Right forelimb (tissue), 1 donor: ENCODE results near the gene HCAR1.
"Not testable (repeated sequence)": the region's sequence is repeated elsewhere in the genome, so short reads cannot be mapped to it uniquely, and the experiment has no call there.

Source experiments
- DNase-seq: peaks from one replicate; pipeline ENCODE4 v3.0.0-alpha.2; 2018

Gene HCAR1, protein sequence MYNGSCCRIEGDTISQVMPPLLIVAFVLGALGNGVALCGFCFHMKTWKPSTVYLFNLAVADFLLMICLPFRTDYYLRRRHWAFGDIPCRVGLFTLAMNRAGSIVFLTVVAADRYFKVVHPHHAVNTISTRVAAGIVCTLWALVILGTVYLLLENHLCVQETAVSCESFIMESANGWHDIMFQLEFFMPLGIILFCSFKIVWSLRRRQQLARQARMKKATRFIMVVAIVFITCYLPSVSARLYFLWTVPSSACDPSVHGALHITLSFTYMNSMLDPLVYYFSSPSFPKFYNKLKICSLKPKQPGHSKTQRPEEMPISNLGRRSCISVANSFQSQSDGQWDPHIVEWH

DNA sequence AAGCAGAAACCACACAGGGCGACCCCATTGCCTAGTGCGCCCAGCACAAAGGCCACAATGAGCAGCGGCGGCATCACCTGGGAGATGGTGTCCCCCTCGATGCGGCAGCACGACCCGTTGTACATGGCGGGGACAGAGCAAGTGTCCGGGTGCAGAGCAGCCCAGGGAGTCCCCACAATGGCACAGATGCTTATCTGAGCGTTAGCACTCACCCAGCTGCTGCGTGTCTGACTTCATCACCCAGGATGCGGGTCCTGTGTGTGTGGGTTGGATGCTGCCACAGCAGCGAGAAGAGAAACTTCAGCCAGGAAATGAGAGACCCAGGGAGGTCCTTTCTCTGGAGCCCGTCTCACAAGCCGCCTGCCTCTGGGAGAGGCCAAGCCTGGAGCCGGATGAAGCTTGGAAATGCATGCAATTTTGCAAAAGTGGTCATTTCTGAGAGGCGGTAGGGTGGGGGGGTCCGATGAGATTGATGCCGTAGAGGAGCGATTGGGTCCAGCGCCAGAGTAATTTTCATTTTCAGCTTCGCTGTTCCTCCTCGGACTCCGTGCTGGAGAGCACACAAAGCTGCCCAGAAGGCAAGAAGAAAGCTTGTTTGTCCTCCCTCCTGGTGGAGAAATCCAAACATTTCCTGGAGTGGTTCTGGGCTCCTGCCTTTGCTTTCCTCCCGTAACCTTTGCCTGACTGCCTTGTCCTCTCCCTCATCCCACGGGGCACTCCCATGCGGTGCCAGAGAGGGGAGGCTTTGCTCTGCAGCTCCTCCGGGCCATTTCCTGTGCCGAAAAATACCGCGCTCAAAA lies at the start of gene HCAR1:
TSS of gene HCAR1 (minus strand) at position 630 of the 800 bp plus-strand sequence. CDS start at position 125, 505 bp downstream.
- peak; percentile 46 for DNase-seq

DNA sequence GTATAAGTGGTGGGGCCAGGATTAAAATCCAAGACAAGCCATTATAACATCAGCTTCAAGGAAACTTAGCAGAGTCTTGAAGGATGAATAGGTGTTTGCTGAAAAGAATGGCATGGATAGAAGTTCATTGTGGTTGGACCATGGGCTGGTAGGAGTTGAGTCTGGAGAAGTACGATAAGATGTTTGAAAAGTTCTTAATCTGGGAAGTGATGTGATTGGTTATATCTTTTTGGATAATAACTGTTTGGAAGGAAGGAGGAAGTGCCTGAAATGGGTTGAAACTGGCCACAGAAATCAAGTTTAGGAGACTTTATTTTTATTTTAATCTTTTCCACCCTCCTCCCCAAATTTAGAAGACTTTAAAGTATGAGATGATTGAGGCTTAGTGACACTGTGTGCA lies 26.9 kb upstream of the HCAR1 start:
- no peak for DNase-seq

DNA sequence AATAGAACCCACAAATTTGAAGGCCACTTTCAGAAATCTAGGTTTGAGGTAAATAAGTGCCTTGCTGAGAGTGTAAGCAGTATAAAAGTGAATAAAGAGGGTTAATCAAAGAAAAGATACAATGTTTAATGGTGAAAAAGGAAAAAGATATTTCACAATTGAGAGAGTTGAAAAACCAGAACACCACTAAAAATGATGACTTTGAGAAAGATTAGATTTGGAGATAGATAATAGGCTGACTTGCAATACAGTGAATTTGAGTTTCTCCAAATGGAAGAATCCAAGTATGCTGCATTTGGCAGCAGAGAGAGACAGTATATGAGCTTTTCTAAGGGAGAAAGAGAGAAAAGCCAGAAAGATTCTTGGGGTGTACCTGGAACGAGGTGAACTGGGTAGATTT lies 24.1 kb upstream of the HCAR1 start:
- DNase-seq: no peak

DNA sequence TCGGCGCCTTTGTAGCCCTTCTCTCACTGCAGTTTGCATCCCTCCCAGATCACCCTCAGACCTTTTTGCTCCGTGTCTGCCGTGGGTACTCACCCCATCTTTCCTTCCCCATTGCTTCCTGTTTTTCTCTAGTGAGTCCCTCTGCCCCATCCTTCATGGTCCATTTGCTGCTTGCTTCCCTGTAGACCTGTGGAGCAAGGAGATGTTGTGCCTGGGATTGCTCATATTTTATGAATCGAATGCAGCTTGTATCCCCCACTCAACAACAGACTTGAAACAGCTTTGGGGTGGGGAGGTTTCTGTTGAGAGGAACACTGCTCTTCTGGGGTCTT lies 22.6 kb upstream of the HCAR1 start:
- no peak for DNase-seq

DNA sequence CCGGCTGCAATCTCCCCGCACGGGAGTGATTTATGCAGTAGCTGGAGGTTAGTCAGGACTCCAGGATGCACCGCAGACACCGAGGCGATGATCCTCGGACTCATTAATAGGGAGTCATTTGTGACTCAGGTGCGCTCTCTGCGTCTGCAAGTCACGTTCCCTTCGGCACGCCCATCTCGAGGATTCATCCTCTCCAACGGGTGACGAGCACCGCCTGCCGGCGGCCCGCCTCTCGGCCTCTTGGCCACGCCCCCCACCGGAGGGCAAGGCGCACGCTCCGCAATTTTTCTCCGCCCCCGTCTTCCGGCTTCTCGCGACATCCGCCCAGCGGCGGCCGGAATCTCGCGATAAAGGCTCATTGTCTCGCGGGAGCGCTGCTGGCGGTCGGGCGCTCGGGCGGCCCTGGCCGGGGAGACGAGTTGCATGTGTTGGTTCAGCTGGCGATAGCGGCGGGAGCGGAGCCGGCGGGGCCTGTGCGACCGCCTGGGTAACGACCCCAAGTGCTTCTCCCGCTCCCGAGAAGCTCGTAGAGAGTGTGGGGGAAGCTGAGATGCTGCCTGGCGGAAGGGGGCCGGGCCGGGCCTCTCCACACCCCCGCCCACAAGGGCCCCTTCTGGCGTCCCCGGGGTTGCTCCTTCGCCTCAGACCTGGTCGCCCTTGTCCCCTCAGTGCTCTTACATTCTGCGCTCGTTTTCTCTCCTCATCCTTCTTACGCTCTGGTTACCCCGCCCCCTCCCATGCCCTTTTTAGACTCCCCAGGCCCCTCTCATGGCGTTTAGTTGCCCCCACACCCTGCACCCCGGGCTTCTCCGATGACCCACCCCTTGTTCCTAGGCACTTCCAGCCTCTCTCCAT lies 22.0 kb upstream of the HCAR1 start, which contains the start of gene DENR:
TSS of gene DENR (plus strand) at position 361 of the 855 bp plus-strand sequence. CDS start 878 bp downstream, outside the sequence.
- peak; percentile 99 for DNase-seq

DNA sequence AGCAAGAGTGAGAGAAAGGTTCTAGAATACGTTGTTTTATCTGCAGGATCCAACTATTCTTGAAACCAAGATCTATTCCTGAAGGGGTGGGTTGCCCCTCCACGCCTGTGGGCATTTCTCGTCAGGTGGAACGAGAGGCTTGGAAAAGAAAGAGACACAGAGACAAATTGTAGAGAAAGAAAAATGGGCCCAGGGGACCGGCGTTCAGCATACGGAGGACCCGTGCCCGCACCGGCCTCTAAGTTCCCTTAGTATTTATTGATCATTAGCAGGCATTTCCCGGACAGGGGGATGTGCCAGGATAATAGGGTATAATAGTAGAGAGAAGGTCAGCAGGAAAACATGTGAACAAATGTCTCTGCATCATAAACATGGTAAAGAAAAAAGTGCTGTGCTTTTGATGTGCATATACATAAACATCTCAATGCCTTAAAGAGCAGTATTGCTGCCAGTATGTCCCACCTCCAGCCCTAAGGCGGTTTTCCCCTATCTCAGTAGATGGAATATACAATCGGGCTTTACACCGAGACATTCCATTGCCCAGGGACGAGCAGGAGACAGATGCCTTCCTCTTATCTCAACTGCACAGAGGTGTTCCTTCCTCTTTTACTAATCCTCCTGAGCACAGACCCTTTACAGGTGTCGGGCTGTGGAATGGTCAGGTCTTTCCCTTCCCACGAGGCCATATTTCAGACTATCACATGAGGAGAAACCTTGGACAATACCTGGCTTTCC lies 20.3 kb upstream of the HCAR1 start:
- DNase-seq: not testable (repeated sequence)

DNA sequence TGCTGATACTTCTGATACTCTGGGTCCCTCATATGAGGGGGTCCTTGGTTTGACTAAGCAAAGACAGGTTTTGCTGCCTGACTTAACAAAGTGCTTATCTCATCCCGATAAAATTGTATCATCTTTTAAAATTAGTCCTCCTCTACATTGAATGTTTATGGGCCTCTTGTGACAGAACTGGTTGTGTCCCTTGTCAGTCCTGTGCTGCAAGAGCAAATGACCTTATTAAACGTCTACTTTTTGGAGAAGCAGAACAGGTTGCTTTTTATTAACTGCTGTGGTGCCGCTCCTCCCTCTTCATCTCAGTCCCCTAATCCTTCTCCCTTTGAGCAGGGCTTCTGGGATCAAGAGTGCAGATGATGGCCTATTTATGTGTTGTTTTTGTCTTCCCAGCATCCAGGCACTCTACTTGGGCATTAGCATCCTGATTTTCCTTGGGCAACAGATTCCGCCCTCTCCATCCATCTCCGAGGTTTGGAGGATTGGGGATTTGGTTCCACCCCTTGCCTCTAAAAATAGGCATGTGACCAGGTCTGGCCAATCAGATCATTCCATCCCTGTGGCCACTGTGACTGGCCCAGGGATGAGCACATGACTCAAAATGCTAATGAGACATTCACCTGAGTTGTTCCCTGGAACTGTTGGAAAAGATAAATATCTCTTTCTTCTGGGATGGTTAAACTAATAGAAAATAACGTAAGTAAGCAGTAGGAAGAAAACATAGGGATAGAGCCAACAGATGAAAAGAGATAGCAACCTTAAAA lies 19.1 kb upstream of the HCAR1 start:
- no peak for DNase-seq

DNA sequence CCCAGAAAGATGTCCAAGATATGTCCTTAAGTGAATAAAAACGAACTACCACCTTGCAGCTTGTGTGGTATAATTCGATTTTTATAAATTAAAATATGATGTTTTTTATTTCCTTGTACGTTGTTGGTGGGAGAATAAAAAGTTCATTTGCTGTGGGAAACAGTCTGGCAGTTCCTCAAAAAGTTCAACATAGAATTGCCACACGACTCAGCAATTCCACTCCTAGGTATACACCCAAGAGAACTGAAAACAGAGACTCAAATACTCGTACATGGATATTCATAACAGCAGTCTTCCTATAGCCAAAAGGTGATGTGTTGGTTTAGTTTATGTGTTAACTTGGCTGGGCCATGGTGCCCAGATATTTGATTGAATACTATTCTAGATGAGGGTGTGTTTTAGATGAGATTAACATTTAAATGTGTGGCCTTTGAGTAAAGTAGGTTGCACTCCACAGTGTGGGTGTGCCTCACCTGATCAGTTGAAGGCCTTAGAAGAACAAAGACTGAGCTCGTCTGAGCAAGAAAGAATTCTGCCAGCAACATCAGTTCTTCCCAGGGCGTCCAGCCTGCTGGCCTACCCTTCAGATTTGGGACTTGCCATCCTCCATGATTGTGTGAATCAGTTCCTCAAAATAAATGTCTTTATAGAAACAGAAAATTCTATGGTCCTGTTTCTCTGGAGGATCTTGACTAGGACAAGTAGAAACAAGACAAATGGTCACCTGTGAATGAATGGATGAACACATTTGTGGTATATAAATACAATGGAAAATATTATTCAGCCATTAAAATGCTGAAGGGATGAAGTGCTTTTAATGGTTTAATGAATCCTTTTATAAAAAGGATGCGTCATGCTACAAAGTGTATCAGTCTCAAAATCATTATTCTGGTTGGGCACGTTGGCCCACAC lies 16.8 kb upstream of the HCAR1 start:
- DNase-seq: no peak

DNA sequence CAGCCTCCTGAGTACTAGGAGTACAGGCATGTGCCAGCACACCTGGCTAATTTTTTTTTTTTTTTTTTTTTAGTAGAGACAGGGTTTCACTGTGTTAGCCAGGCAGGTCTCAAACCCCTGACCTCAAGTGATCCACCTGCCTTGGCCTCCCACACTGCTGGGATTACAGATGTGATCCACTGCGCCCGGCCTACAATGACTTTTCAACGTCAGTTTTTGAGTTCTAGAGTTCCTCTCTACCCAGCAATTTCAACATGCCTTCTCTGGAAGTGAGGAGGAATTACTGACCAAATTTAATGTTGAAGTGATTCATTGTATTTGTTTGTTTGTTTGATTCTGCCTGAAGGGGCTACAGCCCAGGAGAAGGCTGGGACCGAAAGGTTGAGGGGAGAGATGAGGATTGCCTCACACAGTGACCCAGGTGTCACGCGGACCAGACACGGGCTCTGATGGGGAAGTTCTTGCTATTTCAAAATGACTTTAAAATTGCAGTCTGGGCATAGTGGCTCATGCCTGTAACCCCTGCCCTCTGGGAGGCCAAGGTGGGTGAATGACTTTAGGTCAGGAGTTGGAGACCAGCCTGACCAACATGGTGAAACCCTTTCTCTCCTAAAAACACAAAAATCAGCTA lies 13.4 kb upstream of the HCAR1 start:
- no peak for DNase-seq

DNA sequence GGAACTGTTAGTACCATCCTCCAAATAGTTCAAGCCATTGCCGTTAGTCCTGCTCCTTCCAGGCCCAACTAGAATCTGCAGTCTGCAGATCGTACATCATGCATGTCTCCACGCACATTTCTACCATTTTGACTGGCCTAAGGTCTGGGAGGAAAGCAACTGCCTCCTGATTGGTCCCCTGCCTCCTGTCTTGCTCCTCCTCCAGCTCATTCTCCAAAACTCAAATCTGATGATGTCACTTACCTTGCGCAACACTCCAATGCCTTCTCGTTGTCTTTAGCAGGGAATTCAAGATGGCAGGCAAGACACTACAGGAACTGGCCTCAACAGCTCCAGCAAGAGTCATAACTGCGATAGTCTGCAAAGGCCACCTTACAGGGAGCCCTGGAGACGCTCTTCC lies 9.7 kb upstream of the HCAR1 start:
- DNase-seq: no peak

DNA sequence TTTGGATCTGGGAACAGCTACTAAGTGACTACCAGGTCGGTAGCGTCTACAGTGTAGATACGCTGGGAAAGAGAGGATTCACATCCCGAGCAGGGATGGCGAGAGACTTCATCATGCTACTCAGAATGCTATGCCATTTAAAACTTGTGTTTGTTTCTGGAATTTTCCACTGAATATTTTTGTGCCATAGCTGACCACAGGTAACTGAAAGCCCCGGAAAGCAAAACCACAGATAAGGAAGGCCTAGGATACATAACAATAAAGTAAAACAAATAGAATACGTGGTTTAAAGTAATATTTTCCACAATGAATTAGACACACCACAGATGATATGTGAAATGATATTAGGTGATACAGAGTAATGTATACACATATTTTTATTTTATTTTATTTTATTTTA lies 7.9 kb upstream of the HCAR1 start:
- DNase-seq: no peak

DNA sequence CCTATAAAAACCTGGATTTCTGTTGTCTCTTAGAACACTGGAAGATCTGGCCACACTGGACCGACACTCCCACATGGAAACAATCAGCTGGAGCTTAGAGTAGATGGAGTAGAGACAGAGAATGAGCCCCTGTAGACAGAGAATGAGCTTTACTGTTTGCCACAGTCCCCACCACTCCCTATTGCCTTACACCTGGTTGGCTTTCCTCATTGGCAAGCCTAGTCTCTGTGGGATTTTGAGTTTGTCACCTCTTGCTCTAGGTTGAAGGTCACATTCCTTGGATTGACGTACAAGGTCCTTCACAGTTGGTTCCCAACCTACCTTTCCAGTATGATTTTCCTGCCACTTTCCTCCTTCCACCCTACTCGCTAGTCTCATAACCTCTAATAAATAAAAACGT lies 2.0 kb upstream of the HCAR1 start:
- DNase-seq: no peak

DNA sequence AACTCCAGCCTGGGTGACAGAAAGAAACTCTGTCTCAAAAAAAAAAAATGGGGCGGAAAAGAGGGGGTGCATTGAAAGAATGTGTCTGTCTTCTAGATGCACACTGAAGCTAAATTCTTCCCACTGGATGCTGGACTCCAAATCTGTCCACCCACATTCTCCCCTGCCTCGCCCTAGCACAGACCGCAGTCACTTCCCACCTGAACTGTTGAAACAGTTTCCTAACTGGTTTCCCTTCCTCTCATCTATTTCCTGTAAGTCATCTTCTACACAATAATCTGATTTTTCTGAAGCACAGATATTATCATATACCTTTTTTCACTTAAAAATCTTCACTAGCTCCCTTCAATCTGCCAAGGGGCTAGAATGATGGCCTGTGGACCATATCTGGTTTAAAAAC lies 1.5 kb upstream of the HCAR1 start:
- DNase-seq: no peak

DNA sequence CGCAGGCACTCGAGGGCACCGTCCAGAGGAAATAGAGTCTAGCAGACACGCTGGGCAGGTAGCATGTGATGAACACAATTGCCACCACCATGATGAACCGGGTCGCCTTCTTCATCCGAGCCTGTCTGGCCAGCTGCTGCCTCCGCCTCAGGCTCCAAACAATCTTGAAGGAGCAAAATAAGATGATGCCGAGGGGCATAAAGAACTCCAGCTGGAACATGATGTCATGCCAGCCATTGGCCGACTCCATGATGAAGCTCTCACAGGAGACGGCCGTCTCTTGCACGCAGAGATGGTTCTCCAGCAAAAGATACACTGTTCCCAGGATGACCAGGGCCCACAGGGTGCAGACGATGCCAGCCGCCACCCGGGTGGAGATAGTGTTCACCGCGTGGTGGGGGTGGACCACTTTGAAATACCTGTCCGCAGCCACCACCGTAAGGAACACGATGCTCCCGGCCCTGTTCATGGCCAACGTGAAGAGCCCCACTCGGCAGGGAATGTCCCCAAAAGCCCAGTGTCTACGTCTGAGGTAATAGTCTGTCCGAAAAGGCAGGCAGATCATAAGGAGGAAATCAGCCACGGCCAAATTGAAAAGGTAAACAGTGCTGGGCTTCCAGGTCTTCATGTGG lies 945 bp downstream of the HCAR1 start:
- DNase-seq: no peak

DNA sequence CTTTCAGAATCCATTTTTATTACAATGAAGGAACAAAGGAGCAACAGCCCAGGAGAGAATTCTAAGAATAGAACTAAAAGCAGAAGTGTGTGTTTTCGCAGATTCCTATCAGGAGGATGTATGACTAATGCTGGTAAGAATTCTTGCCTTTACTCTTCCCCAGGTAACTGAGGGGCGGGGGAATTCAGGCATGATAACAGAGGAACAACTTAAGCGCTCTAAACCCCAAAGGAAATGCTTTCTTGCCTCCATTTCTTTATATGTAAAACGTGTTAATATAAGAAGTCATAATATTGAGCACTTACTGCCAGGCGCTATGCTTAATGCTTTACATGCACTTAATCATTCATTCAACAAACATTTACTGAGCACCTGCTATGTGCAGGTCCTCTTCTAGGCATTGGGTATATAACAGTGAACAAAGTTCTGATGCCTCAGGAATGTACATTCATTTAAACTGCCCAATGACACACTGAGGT lies 4.5 kb downstream of the HCAR1 start:
- DNase-seq: no peak

DNA sequence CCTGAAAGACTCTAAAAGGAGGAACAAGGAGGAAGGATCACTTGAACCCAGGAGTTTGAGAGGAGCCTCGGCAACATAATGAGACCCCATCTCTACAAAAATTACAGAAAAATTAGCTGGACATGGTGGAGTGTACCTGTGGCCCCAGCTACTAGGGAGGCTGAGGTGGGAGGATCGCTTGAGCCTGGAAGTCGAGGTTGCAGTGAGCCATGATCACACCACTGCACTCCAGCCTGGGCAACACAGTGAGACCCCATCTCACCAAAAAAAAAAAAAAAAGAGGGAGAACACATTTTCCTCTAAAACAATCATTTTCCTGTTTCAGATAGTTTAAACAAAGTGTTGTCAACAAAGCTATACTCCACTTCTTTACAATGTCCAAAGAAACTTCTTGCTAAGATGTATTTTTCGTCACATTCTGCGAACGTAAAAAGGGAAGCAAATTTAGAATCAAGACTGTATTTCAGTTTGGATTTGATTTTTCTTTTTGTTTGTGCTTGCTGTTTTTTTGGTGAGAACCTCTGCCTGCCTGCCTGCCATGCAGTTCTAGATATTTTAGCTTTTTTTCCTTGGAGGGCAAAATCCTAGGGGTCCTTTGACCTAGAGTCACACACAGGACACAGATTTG lies 5.1 kb downstream of the HCAR1 start:
- no peak for DNase-seq

DNA sequence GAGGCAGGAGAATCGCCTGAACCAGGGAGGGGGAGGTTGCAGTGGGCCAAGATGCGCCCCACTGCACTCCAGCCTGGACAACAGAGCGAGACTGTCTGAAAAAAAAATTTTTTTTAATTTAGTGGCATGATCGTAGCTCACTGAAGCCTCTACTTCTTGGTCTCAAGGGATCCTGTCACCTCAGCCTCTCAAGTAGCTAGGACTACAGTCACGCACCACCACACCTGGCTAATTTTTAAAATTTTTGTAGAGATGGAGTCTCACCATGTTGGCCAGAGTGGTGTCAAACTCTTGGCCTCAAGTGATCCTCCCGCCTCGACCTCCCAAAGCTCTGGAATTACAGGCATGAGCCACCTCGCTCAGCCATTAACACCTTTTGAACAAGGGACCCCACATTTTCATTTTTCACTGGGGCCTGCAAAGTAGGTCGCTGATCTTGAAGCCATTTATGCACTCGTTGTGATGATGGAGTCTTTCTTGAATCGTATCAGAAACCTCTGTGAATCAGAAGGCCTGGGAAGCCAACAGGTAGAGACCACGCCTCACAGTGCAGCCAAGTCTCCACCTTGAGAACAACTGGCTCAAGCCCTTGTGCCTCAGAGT lies 5.9 kb downstream of the HCAR1 start:
- DNase-seq: no peak

DNA sequence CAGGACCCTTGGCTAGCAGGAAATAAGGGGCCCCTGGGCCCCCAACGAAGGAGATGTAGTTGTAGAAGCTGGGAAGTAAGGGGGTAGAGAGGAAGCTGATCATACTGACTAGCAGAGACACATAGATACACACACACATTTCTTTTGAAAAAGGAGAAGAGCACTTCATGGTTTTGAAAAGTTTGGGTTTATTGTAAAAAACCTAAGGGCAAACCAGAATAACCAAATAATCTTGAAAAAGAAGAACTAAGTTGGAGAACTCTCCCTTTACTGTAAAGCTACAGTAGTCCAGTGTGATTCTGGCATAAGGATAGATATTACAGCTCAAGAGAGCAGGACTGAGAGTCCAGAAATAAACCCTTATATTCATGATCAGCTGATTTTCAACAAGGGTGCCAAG lies 8.3 kb downstream of the HCAR1 start:
- DNase-seq: no peak
